Coronary artery (tissue), 2 donors: Measurements from ENCODE around the gene NTM.

Experiments
- DNase-seq: peaks from one replicate; pipeline ENCODE4 v3.0.0-alpha.2; 2017; ENCODE audit warnings: low spot score
- H3K27ac ChIP-seq, 2 donors: fragments of 200-600 bp; sonication (generic); one replicate each; pipeline ENCODE4 v1.5.1; 2016 to 2019
- H3K4me3 ChIP-seq: fragments of 200-600 bp; sonication (generic); 2 replicates; pipeline ENCODE4 v1.5.1; 2016; ENCODE audit warnings: mild to moderate bottlenecking, moderate library complexity
- CTCF ChIP-seq: fragments of 200-600 bp; sonication (generic); IDR thresholded peaks from one replicate; pipeline ENCODE4 v1.5.1; 2019; ENCODE audit warnings: antibody characterized with exemption

Gene NTM

GRCh38 chr11:132075447-132075846 lies 705.0 kb downstream of the NTM start:
- no peak overlapping the region for H3K27ac ChIP-seq
- no peak overlapping the region for H3K4me3 ChIP-seq
- DNase-seq = no peak
- TF ChIP-seq CTCF = no peak

GRCh38 chr11:132077416-132077815 lies 707.0 kb downstream of the NTM start:
- no peak for DNase-seq
- Histone ChIP-seq H3K27ac (no peak overlapping the region), H3K4me3 (no peak overlapping the region)

GRCh38 chr11:132078264-132079076 lies 708.1 kb downstream of the NTM start:
- TF ChIP-seq CTCF = no peak
- Histone ChIP-seq H3K4me3 (no peak overlapping the region), H3K27ac (no peak overlapping the region)
- no peak for DNase-seq

More at GRCh38 chr11:132077416-132077815, 707.0 kb downstream of the NTM start:
- TF ChIP-seq CTCF = no peak

GRCh38 chr11:132080127-132080526 lies 709.7 kb downstream of the NTM start:
- TF ChIP-seq CTCF = no peak
- Histone ChIP-seq H3K4me3 (no peak overlapping the region), H3K27ac (no peak overlapping the region)
- DNase-seq = no peak

- no peak for TF ChIP-seq CTCF
Measured at GRCh38 chr11:132082566-132082965, 712.2 kb downstream of the NTM start.

GRCh38 chr11:132084433-132084832 lies 714.0 kb downstream of the NTM start:
- DNase-seq = no peak
- H3K4me3 ChIP-seq = no peak overlapping the region
- no peak for TF ChIP-seq CTCF
- no peak overlapping the region for H3K27ac ChIP-seq

More at GRCh38 chr11:132082566-132082965, 712.2 kb downstream of the NTM start:
- H3K27ac ChIP-seq = no peak overlapping the region
- no peak overlapping the region for H3K4me3 ChIP-seq
- no peak for DNase-seq

- no peak for TF ChIP-seq CTCF
- no peak overlapping the region for H3K4me3 ChIP-seq
- no peak overlapping the region for H3K27ac ChIP-seq
- no peak for DNase-seq
Measured at GRCh38 chr11:132087148-132087547, 716.7 kb downstream of the NTM start.
